ENCODE measurements around the gene PIP5K1C.

- TF ChIP-seq BCL11A (IDR thresholded peaks at IDR 0.05; ENCODE audit: low read depth, low read length): no peak
- TF ChIP-seq, protein P1, sequence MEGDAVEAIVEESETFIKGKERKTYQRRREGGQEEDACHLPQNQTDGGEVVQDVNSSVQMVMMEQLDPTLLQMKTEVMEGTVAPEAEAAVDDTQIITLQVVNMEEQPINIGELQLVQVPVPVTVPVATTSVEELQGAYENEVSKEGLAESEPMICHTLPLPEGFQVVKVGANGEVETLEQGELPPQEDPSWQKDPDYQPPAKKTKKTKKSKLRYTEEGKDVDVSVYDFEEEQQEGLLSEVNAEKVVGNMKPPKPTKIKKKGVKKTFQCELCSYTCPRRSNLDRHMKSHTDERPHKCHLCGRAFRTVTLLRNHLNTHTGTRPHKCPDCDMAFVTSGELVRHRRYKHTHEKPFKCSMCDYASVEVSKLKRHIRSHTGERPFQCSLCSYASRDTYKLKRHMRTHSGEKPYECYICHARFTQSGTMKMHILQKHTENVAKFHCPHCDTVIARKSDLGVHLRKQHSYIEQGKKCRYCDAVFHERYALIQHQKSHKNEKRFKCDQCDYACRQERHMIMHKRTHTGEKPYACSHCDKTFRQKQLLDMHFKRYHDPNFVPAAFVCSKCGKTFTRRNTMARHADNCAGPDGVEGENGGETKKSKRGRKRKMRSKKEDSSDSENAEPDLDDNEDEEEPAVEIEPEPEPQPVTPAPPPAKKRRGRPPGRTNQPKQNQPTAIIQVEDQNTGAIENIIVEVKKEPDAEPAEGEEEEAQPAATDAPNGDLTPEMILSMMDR (IDR thresholded peaks at IDR 0.05 in 2 of 3, conservative IDR thresholded peaks at IDR 0.05 in 1 of 3; ENCODE audit: control insufficient read depth in 2 of 3, extremely low read depth in 1 of 3, insufficient read depth in 1 of 3, low read depth in 3 of 3, low read length in 3 of 3): no peak
- TF ChIP-seq TBL1XR1 (IDR thresholded peaks at IDR 0.05; ENCODE audit: low read depth, low read length): no peak
- TF ChIP-seq MYC (IDR thresholded peaks at IDR 0.05; ENCODE audit: insufficient read depth, insufficient read length, insufficient replicate concordance, low read length, severe bottlenecking): no peak
- no peak for TF ChIP-seq TARDBP (IDR thresholded peaks at IDR 0.05; ENCODE audit: borderline replicate concordance)
- no peak for TF ChIP-seq SRF (IDR thresholded peaks at IDR 0.05; ENCODE audit: low read depth in 2 of 2, low read length in 2 of 2)
- TF ChIP-seq RCOR1 (conservative IDR thresholded peaks at IDR 0.05; ENCODE audit: low read depth, low read length): no peak
- no peak for TF ChIP-seq ZNF24 (IDR thresholded peaks at IDR 0.05)
- TF ChIP-seq GABPA (IDR thresholded peaks at IDR 0.05; ENCODE audit: low read depth): no peak
- TF ChIP-seq, protein P2, sequence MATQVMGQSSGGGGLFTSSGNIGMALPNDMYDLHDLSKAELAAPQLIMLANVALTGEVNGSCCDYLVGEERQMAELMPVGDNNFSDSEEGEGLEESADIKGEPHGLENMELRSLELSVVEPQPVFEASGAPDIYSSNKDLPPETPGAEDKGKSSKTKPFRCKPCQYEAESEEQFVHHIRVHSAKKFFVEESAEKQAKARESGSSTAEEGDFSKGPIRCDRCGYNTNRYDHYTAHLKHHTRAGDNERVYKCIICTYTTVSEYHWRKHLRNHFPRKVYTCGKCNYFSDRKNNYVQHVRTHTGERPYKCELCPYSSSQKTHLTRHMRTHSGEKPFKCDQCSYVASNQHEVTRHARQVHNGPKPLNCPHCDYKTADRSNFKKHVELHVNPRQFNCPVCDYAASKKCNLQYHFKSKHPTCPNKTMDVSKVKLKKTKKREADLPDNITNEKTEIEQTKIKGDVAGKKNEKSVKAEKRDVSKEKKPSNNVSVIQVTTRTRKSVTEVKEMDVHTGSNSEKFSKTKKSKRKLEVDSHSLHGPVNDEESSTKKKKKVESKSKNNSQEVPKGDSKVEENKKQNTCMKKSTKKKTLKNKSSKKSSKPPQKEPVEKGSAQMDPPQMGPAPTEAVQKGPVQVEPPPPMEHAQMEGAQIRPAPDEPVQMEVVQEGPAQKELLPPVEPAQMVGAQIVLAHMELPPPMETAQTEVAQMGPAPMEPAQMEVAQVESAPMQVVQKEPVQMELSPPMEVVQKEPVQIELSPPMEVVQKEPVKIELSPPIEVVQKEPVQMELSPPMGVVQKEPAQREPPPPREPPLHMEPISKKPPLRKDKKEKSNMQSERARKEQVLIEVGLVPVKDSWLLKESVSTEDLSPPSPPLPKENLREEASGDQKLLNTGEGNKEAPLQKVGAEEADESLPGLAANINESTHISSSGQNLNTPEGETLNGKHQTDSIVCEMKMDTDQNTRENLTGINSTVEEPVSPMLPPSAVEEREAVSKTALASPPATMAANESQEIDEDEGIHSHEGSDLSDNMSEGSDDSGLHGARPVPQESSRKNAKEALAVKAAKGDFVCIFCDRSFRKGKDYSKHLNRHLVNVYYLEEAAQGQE (IDR thresholded peaks at IDR 0.05; ENCODE audit: low read depth, low read length): no peak
- TF ChIP-seq MXI1 (IDR thresholded peaks at IDR 0.05; ENCODE audit: low read depth, low read length): no peak
Measured at GRCh38 chr19:3667766-3668165, 32.5 kb downstream of the PIP5K1C start.
